ENCODE measurements around the gene GDPD5.

GDPD5 gene

DNA sequence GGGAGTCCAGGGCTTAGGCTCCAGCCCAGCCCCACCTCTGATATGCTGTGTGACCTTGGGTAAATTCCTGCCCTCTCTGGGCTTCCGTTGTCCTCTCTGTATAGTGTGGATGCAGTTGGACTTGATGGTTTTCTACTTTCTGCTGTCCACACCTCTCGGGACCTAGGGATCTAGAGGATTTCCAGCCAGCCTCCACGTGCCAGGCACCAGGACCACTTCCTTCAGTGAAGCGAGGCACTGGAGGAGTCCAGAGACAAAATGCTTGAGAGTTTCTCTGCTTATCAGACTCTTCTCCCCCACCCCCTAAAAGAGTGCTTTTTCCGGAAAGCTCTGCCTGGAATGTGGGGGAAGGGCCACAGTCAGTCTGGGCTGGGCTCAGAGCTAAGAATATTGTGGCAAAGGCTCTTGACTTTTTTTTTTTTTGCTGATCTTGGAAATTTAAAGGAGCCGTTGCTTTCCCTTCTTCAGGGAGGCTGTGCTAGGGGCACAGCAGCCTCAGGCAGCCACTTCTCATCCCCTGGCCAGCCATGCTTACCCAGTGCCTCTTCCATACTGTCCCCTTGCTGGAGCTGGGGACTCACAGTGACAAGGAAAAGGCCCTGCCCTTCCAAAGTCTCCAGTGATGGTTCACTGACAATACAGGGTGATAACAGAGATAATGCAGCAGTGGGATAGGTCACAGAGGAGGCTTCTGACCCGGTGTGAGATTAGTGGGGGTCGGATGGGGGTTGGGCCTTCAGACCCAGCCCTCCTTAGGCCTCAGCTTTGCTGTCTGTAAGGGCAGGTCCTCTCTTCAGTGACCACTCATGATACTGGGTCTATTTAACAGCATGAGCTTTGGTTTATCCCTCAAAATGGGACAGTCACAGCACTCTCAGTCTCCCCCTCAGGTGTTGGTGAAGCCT, 33.5 kb upstream of the GDPD5 start:
- peak; percentile 73 for DNase-seq (ENCODE audit: low read depth)

DNA sequence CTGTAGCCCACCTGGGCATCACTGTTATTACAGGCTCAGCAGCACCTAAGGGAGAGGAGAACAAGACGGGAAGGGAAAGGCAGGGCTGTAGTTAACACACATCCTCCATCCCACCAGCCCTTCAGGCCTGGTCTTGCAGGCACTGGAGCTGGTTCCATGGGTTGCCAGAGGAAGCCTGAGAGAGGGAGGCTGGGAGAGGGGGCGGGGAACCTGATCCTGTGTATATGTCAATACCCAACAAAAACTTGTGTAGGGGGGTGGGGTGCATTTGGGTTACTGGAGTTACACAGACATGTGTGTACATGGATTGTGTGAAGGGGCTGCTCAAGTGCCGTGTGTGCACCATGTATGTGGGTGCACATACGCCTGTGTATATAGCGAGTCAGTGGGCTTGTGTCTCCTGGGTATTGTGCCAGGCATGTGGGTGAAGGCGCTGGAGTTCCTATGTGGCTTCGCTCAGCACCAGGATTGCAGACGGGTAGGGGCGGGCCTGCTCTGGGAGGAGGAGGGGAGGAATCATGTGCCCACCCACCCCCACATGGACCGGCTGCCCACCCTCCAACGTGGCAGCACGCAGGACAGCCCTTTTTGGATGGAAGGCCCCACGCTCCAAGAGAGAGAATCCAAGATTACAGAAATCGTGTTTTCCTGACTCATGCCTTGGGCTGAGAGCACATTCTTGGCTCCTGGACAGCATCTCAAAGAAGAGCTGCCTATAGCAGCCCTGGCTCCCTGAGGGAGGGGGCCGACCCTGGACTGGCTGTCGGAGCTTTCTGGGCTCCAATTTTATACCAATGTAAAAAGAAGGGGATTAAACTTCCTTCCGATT, 32.1 kb upstream of the GDPD5 start:
- peak; percentile 90 for DNase-seq (ENCODE audit: low read depth)

DNA sequence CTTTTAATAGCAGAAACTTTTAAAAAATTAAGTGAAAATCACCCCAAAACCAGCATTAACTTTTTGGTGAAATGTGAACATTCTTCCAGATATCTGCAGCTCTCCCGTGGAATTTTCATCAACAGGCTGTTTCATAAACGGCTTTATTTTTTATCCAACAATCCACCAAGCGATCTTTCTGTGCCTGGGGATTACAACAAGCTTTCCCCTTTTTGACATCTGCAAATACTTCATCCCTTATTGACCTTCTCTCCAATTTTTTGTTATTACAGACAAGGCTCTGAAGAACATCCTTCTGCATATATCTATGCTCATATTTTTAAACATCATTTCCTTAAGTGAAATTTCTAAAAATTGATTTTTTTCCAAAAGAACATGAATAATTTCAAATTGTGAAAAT, 30.5 kb upstream of the GDPD5 start:
- no peak for DNase-seq (ENCODE audit: low read depth)

DNA sequence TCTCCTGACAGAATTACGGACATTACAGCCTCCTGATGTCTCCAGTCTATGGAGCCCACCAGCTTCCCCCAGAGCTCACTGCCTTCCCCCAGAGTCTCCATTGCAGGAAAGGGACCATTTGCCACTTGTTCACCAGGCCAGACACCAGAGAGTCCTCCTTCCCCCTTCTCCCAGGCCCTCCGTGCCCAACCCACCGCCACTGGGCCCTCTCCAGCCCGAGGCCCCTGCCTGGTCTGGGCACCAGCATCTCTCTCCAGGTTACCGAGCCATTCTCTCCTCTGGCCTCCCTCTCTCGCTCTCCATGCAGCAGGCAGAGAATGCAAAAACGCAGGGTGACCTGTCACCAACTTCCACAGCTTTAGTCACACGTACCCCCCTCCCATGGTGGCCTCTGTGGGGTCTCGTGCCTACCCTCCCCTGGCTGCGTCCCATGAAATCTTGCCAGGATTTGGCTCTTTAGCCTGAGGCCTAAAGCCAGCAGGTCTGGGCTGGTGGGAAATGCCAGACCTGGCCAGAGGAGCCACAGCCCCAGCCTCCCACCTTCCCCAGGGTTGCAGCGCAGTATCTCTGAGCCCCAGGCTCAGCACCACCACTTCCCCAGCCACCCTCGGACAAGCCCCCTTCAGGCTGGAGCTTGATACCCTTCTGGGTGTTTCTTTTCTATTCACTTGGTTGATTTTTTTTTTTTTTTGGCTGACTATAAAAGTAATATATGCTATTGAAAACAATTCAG, 29.5 kb upstream of the GDPD5 start:
- DNase-seq (ENCODE audit: low read depth): no peak

DNA sequence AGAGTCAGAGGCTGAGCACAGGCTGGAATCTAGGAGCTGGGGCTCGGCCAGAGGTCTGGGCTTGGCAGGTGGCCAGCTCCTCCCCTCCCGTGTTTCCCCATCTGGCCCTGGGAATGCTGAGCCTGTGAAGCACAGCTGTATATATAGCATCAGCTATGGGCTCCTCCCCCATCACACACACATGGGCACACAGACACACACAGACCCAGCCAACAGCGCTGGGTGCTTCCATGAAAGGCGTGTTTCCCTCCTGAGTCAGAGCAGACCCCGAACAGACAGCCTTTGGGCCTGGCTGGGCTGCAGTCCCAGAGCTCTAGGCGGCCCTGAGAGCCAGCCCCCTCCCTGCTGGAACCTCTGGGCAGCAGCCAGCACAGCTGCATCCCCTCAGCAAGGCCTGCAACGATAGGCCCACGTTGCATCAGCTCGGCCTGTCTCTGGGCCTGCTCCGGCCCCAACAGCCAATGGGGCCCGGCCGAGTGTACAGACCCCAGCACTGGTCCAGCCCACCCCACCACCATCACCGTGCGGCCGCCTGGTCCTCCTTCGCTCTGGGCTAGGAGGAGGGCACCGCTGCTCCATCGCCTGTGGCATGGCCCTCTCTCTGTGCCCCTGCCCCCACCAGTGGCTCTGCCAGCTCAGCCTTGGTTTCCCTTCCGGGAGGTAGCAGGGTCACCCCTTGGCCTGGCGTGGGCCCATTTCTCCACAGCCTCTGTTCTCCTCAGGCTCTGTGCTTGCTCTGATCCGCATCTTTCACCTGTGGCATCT, 28.7 kb upstream of the GDPD5 start:
- peak; percentile 97 for DNase-seq (ENCODE audit: low read depth)

DNA sequence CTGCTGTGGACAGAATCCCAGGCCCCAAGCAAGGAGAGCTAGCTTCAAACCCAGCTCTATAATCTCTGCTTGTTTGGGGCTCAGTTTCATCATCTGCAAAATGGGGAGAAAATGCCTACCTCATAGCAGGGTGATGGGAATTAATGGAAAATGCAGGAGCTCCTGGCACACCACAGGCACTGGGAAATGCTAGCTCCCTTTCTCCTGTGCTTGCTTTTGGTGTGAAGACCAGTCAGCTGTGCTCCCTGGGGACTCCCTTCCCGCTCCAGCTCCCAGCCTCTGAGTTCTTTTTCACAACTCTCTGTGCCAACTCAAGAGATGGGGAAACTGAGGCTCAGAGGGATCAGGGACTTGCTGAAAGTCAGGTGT, 28.1 kb upstream of the GDPD5 start:
- DNase-seq (ENCODE audit: low read depth): no peak

DNA sequence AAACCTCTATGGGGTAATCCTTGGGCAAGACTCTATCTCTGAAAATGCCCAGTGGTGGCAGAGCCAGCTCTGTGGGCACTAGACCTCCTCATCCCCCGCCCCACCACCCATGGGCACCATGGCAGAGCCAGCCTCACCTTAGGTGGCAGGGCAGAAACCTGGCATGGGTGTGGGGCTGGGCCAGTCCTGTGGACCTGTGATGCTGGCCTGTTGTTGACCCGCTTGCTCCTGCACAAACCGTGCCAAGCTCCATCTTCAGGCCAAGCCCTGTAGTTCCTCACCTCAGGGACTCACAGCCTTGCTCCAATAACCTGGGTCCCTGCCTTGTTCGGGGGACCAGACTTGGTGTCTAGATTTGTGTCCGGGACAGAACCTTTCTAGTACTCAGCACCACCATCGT, 27.4 kb upstream of the GDPD5 start:
- DNase-seq (ENCODE audit: low read depth): no peak

DNA sequence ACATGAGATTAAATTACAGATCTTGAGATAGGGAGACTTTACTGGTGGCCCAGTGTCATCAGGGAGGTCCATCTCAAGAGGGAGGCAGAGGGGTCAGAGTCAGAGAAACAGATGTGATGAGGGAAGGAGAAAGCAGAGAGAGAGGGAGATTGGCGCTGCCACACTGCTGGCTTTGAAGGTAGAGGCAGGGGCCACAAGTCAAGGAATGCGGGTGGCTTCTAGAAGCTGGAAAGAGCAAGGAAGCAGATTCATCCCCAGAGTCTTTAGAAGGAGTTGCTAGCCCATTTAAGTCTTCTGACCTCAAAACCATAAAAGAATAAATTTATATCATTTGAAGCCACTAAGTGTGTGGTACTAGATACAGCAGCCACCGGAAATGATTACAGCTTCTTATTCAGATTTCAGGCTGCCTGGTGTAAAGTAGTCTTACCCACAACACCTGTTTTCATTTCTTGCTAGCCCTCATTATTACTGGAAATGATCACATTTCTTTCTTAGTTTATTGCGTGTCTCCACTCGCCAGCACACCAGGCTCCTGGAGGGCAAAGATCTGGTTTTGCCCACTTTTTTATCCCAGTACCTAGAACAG, 23.7 kb upstream of the GDPD5 start:
- DNase-seq (ENCODE audit: low read depth): no peak

DNA sequence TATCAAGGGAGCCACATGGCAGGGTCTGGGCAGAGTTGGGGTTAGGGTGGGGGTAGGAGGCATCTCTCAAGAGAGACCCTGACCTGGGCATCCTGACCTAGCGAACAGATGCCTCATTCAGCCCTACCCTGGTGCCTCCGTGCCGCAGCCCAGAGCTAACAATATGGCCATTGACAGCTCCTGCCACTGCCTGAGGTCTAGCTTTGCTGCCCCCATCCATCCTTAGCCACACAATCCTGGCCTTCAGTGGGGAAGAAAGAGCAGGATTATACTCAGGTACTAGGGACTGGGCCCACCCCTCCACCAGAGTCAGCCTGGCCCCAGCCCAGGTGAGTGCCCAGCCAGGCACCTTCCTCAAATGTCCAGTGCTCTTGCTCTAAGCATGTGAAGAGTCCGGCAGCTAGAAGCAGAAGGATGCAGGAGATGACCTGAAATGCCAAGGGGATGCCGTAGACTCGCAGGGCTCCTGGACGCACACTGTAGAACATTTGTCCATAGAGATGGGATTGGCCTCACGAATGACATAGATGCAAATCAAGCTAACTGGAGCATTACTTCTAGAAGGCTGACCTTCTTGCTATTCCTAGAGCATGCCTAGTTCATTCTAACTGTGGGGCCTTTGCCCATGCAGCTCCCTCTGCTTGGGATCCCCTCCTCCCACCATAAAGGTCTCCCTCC, 23.0 kb upstream of the GDPD5 start:
- DNase-seq (ENCODE audit: low read depth): no peak

DNA sequence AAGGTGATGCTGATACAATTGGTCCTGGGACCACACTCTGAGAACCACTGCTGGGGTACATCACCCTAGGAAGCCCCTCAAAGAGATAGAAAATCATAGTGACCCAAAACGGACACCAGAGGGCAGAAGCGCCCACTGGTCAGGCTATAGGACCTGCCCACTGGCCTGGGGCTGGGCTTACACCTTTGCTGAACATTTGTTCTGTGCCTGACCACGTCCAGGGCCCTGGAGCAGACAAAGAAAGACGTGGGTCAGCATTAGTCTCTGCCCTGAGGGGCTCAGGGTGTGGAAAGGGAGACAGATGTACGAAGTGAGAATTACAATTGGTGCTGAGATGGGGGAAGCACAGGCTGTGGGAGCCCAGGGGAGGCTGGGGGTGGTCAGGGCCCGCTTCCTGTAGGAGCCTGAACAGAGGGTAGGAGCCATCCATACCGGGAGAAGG, 21.9 kb upstream of the GDPD5 start:
- no peak for DNase-seq (ENCODE audit: low read depth)

DNA sequence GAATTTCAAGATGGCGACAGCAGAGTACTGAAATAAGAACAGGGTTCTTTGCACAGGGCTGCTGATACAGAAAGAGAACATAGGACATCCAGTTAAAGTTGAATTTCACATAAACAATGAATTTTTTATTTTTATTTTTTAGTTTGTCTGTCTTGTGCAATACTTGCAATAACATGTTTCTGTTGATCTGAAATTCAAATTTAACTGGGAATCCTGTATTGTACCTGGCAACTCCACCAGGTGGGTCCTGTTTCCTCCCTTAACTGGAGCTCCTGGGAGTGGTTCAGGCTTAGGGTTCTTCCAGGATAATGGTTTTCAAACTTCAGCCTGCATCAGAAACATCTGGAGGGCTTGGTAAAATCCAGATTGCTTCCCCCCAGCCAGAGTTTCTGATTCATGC, 21.4 kb upstream of the GDPD5 start:
- DNase-seq (ENCODE audit: low read depth): no peak

DNA sequence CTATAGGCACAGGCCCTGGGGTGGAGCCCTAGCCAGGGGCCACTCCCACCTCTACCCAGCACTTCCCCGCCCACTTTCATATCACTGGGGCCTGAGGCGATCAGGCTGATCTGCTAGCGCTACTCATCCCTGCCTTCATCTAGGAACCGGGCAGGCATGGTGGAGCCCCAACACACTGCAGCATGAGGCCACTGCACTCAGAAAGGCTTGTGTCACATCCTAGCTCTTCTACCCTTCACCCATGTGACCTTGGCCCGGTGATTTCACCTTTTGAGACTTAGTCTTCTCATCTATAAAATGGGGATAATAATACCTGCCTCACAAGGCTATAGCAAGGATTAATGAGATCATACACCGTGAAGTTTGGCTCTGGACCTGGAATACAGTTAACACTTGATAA, 18.1 kb upstream of the GDPD5 start:
- no peak for DNase-seq (ENCODE audit: low read depth)

DNA sequence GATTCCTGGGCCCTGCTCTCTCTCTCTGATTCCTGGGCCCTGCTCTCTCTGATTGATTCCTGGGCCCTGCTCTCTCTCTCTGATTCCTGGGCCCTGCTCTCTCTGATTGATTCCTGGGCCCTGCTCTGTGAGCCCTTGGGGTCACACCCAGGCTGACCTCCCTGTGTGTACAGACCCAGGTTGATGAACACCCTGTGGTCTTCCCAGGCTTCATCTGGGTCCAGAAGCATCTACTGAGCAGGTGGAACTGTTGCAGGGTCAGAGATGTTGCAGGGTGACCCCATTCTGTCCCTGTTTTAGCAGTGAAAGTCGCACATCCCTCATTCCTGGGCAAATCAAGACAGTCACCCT, 16.3 kb upstream of the GDPD5 start:
- no peak for DNase-seq (ENCODE audit: low read depth)

DNA sequence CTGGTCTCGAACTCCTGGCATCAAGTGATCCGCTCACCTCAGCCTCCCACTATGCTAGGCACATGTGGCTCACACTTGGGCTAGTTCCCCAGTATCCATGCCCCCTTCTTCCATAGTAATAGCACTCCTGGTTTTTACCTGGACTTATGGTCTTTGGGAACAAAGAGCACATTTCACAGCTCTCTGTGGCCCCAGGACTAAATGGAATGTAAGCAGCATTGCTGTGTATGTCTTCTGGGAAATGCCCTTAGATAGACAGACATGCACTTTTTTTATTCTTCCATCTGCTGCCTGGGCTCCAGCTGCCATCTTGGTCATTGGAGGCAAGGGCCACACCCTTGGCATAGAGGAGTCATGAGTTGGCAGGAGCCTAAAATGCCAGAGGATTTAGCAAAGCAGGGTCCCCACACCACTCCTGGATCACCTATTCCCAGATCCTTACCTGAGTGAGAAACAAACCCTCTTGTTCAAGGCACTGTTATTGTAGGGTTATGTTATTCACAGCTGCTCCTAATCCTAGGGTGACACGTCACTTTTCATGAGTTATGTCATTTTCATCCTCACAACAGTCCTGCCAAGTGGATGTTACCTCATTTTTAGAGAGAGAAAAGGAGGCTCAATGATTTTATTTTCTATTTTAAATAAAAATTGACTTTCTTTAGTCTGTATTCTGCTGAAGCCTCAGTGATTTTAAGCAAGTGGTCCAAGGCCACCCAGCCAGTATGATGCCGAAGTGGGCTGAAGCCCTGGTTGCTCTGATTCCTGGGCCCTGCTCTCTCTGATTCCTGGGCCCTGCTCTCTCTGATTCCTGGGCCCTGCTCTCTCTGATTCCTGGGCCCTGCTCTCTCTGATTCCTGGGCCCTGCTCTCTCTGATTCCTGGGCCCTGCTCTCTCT, 15.7 kb upstream of the GDPD5 start:
- DNase-seq (ENCODE audit: low read depth): no peak

DNA sequence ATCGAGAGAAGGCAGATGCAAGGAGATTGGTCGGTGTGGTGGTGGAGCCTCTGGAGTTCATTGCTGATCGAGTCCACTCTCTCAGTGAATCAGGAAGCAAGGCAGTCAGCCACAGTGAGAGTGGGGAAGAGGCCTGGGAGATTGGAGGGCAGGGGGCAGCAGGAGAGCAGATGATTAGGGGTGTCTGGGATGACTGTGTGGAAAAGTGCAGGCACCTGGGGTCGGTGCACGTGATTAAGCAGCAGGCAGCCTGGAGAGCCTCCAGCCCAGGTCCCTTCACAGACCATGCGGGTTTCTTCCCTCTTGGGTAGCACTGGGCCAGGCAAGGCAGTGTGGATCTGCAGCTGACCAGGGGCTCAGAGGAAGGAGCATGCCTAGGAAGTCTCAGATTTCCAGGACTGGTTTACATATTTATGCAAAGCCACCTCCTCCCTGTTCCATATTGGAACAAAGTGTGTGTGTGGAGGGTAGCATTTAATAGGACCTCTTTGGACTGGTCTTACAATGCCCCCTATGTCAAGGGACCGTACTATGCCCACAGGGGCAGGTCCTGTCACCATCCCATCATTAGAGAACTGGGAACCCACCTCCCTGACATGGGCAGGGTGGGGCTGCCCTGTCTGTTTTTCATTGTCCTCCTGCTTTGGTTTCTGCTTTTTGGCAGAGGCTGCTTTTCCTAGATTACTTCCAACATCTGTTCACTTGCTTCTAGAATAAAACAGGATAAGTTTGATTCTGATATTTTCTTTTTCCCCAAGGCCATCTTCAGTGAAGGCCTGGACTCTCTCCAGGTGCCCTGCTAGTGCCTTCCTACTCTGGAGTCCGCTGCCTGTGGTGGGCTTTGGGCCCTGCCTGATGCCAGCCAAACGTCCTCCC, 14.0 kb upstream of the GDPD5 start:
- no peak for DNase-seq (ENCODE audit: low read depth)

DNA sequence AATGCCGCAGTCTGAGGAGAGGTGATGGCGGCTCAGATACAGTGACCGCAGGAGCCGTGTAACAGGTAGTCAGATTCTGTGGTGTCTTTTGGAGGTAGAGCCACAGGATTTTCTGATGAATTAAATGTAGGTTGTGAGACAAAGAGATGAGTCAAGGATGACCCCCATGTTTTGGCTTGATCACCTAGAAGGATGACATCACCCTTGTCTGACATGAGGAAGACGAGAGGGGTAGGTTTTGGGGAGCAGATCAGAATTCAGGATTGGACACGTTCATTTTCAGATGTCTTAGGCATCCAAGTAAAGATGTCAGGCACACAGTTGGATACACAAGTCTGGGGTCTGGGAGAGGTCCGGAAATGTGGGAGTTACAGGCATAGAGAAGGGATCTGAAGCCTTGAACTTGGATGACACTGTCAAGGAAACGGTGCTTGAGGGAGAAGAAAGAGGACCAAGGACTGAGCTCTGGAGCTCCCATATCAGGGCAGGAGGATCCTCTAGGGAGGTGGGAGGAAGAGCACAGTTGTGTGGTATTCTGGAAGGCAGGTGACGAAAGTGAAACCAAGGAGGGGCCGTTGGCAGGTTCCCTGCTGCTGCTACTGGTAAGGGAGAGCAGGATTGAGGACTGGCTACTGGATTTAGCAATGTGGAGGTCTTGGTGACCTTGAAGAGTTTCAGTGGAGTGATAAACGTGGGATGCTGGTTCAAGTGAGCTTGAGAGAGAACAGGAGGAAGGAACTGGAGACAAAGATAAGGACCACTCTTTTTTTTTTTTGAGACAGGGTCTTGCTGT, 12.6 kb upstream of the GDPD5 start:
- no peak for DNase-seq (ENCODE audit: low read depth)

DNA sequence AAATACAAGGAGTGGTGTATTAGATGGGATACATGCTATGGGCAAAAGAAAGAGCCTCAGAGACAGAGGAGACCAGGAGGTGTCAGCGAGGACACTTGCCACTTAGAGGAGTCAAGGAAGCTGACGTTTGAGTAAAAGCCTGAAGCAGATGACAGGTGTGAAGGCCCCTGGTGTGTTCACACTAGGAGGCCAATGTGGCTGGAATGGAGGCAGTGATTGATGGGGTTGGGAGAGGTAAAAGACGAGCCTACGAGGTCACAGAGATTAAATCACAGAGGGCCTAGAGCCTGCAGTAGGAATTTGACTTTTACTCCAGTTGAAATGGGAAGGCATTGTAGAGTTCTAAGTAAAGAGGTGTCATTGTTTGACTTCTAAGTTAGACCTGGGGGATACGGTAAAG, 12.0 kb upstream of the GDPD5 start:
- DNase-seq (ENCODE audit: low read depth): no peak
